Activated CD8-positive, alpha-beta memory T cell treated with anti-CD3 and anti-CD28 coated beads for 24 hours (primary cell): ENCODE results near the gene GOLPH3.
A peak's percentile ranks its signal among the peaks of the same experiment; 100 is the strongest.
"Not testable (repeated sequence)": the region's sequence is repeated elsewhere in the genome, so short reads cannot be mapped to it uniquely, and the experiment has no call there.

Experiments used
- DNase-seq: peaks from one replicate; pipeline ENCODE4 v3.0.0-alpha.2; 2020

GOLPH3 gene

DNA sequence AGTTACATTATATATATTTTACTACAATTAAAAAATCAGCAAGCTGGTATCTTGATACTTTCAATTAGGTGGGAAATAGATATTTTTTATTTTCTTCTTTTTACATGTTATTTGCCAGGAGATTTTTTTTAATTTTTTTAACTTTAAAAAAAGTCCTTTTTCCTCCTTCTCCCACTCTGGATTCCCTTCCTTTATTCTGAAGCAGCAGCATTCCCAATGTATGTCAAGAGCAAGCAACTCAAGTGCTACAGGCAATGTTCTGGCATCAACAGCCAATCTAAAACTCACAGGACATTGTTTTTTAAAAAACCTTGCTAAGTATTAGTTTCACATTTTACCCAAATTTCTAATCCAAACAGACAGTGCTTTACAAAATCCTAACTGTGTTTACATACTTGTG lies 41.4 kb downstream of the GOLPH3 start:
- DNase-seq: no peak

DNA sequence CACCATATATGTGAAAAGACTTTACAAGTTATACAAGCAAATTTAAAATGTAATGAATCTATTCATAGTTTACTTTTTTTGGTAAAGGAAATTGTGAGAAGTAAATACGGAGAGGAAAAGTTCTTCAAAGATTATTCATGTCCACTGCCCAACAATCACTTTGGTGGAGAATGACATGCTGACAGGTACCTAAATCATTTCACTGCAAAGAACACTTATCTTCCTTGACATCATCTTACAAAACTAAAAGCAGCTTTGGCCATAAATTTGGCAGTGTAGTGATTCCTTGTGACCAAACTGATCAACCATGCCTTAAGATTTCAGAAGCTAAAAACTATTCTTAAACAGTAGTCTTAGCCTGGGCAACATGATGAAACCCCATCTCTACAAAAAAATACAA lies 42.5 kb downstream of the GOLPH3 start:
- no peak for DNase-seq

DNA sequence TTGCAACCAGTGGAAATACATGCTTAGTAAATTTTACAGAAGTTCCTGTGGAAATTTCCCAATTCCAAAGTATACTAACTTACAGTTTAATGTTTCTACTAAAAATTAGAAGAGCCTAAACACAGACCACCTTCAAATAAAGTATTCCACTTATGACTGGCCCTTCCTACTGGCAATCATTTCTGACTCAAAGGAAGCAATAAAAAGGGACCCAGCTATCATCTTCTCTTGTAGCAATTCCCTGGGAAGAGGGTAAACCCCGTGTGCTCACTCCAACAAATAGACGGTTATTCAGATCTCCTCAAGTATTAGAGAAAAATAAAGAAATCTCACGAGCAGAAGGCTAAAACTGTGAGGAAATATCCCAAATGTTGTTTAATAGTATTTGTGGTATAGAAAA lies 43.3 kb downstream of the GOLPH3 start:
- DNase-seq: no peak

DNA sequence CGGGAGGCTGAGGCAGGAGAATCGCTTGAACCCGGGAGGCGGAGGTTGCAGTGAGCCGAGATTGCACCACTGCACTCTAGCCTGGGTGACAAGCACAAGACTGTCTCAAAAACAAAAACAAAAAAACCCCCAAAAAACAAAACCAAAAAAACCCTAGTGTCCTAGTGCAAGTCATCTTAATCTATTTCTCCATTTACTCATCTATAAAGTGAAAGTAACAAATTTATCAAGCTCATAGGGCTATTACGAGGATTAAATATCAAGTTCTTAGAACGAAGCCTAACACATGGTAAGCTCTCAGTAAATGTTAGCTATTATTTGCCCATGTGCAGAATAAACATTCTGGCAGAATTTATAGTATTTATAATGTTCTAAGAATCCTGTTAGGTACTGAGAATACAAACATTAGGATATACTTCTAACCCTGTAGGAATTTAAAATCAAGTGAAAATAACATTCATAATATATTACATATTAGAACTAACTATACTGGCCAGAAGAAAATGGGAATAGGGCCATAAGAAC lies 45.0 kb downstream of the GOLPH3 start:
- no peak for DNase-seq

DNA sequence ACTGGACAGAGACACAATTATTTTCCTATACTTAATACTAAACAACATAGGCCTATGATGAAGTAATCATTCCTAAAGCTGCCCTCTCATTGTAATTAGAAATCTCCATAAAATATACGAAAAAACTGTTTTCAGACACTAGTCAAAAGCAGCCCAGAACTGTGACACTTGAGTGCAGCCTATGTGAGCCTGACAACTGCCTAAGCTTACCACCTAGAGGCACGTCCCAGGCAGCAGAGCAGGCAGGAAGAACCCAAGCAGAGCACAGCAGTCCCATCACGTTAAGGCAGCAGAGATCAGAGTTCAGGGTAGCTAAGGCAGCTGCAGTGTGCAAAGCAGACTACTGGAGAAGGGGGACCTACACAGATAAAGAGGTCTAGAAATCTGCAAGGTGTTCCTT lies 46.4 kb downstream of the GOLPH3 start:
- DNase-seq: no peak

DNA sequence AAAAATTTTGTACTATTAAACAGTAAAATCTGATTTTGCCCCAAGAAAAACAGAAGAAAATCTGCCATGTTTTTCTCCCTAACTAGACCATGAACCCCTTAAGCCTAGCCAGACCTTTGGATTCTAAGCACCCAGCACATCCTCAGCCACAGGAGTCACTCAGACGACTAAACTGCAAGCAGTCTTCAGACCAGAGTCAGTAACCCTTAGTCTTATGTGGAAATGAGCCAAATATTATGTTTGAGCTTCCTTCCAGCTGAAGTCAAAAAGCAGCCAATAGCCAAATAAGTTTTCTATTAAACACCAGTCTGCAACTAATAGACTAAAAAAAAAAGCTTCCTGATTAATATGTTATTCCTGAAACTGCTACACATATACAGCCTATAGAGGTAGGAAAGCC lies 47.4 kb downstream of the GOLPH3 start:
- no peak for DNase-seq

DNA sequence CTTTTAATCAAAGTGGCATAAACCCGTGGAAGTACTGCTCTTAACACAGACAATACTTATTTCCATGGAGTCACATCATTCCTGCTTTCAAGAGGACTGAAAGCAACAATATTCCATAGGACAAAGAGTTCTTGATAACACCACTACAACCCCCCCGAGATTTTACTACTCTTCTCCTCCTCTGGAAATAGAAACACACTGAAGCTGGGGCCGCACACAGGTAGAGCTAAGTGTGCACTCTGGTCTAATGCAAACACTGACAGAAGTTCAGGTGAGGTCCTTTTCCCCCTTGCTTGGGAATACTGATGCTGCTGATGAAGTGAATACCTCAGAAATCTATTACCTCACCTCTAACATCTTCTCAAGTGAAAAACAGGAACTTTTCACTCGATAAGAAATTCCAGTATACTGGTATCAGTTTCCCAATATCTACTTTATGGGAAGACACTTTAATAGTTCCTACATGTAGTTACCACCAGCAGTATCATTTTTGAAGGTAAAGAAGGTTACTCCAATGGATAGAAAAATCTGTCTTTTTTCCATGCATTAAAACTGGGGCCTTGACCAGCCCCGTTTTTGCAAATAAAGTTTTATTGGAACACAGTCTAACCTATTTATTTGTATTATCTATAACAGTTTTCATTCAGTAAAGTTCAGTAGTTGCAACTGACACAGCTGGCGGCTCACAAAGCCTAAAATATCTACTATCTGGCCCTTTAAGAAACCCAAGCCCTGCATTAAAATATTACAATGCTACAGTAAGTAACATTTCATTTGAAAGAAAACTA lies 50.0 kb downstream of the GOLPH3 start:
- DNase-seq: no peak

DNA sequence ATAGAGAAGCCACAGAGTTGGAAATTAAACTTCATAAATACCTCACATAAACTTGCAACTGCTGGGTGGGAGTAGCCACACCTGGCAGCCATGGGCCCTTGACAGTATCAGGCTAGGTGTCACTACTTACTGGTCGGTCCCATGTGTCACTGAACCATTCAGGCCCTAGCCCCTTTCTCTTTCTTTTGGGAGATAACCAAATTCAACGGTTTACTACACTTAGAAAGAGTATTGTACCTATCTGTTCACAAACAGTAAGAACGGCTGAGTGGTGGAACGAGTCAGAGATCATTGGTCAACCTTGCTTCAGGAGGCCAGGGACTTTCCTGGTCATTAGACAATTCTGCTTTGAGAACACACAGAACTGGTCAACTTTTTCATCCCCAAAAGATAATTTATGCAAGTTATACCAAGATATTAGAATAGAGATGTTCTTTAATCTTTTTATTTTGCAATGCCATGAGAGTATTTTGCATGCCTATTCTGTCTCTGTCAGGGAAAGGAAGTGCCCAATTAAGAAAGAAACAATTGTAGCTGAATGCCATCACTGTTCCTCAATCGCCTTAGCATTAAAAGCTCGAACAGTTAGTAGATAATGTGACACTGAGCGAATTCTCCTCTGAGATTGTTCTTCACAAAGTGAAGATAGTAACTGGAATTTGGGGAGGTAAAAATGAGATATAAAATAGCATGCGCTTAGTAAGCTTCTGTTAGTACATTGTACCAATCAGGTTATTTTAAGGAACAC lies 50.9 kb downstream of the GOLPH3 start:
- DNase-seq: no peak

DNA sequence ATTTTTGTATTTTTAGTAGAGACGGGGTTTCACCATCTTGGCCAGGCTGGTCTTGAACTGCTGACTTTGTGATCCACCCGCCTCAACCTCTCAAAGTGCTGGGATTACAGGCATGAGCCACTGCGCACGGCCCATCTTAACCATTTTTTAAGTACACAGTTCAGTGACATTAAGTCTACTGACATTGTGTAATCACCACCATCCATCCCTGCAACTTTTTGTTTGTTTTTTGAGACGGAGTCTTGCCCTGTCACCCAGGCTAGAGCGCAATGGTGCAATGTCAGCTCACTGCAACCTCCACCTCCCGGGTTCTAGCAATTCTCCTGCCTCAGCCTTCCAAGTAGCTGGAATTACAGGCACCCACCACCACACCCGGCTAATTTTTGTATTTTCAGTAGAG lies 55.2 kb downstream of the GOLPH3 start:
- DNase-seq: not testable (repeated sequence)

DNA sequence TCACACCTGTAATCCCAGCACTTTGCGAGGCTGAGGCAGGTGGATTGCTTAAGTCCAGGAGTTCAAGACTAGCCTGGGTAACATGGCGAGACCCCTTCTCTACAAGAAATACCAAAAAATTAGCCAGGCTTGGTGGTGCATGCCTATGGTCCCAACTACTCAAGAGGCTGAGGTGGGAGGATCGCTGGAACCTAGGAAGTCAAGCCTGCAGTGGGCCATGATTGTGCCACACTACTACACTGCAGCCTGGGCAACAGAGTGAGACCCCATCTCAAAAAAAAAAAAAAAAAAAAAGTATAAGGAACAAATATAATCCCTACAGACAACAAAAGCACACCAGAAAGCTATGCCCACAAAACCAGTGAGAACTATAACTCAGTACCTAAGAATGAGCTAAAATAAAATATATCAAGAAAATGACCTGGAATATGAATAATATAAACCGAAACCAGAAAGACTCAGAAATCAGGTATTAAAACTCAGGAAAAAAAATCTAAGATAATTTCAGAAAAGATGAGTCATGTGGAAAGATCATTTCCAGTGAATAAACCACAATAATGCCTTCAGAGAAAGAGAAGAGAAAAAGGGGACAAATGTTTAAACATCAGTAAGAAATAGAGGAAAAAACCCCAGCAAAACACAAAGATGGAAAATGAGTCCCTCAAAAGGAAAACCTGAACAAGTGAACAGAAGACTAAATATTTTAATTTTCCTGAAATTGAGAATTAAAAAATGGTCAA lies 57.4 kb downstream of the GOLPH3 start:
- no peak for DNase-seq

DNA sequence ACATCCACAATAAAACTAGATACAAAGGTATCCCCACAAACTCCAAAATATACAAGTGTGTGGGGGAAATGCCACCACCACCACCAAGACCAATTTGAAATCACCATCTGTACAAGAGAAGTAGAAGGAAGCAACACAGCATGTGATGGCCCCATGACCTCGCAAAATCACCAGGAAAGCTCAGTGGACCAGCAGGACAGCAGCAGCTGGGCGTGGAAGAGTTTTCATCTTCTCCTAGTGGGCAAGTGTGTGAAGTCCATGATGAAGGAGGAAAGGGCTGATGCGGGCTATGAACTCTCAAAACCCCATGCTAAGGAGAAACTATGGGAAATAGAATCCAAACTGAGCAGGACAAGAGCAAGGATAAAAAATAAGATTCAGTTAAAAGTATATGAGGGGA lies 58.1 kb downstream of the GOLPH3 start:
- no peak for DNase-seq

DNA sequence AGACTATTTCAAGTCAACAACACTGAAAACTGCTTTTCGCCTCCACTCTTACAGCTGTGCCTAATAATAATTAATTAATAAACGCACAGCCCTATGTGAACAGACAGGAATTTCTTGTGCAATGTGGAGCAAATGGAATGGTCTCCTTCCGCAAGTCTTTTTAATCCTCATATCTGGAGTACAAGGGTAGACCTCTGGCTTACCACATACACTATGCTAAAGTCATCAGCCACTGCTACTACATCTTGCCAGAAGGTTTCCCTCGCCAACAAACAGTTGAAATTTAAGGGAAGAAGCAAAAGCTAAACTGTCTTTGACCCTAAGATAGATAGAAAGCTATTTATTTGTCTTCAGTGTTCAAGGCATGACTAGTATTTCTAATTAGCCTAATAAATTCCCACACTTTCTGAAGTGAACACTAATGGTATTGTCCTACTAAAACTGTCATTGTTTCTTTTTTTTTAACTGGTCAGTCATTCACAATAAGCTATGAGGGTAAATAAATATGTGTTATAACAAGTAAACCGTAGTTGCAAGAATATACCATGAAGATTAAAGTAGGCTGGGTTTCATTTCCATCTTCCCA lies 63.9 kb downstream of the GOLPH3 start:
- no peak for DNase-seq

DNA sequence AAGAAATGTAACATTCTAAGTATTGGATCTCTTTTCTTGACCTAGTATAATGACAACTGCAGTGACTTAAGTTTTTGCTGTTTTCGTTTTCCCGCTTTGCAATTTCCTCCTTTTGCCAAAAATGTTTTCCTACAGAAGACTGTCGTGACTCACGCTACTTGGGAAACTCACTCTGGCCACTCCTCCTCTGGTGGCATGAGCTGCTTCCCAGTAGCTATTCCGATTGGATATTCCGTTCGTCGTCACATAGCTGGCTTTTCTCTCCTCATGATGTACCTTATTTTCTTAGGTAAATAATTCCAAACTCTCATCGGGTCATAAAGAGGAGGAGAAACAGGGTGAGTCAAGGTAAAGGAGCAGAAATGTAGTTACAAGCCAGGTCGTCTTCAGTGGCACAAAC lies 64.9 kb downstream of the GOLPH3 start:
- no peak for DNase-seq

DNA sequence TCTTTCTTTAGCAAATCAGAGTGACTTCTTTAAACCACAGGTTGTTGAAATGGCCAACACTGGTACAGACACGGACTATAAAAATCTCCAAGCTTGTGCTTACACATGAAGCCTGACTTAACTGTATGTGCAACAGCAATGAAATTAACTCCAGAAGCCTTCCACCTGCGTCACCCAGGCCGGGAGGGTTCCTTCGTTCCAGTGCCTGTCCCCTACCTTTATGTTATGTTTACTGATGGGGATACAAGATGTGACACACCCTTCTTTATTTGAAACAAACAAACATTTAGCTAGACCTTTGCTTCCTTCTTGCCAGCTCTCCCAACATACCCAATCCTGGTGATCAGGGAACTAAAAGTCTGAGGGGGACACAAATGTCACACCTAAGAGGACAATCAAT lies 66.0 kb downstream of the GOLPH3 start:
- DNase-seq: no peak

DNA sequence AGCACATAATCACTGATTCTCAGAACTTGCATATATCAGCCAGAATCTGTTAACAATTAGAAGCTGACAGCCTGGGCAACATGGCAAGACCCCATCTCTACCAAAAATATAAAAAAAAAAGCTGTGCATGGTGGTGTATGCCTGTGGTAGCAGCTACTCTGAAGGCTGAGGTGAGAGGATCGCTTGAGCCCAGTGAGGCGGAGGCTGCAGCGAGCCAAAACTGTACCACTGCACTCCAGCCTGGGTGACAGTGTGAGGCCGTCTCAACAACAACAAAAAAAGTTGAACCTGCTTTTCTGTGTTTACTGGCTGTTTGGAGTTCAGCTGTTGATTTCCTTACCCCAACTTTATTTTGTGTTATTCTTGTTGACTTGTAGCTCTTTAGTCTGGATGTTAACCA lies 66.8 kb downstream of the GOLPH3 start:
- no peak for DNase-seq

DNA sequence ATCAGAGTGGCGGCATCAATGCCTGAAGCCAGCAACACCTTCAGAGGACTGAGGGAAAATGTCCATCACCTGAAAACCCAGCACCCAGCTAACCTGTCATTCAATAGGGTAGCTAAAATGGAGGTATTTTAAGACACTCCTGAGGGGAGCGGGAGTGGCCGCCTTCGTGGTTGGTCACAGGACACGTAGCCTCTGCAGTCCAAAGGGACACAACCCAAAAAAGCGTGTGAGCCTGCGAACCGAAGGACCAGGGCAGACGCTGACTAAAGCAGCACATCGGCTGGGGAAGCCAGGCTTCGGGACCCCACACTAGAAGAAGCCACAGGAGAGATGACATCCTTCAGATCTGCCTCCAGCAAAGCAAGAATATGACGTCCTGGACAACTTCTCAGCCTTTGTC lies 70.6 kb downstream of the GOLPH3 start:
- no peak for DNase-seq

DNA sequence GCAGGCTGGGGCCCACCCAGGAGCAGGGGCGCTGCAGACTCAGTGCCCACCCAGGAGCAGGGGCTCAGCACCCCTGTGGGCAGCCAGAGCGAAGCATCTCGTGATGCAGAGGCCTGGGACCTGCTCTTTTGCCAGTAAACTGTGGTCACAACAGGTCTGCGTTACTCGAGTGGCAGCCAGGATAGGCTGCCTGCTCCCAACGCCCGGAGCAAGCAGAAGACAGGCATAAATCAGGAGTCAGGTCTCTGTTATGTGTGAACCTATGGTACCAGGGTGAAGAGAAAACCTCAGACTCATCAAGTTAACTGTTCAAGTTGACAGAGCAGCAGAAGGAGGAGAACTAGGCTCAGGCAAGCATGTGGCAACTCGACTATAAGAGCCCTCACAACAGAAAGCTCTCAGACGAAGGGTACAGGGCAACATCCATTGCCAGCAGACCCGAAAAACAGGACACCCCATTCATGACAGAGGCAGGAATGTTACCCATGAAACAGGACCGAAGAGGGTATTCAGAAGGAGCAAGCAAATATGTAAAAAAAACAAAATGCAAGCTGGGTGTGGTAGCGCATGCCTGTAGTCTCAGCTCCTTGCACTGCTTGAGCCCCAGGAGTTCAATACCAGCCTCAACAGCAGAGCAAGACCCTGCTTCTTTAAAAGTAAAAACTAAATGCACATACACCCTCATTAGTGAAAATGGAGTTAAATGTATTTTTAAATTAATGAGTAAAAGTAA lies 71.7 kb downstream of the GOLPH3 start:
- DNase-seq: no peak

DNA sequence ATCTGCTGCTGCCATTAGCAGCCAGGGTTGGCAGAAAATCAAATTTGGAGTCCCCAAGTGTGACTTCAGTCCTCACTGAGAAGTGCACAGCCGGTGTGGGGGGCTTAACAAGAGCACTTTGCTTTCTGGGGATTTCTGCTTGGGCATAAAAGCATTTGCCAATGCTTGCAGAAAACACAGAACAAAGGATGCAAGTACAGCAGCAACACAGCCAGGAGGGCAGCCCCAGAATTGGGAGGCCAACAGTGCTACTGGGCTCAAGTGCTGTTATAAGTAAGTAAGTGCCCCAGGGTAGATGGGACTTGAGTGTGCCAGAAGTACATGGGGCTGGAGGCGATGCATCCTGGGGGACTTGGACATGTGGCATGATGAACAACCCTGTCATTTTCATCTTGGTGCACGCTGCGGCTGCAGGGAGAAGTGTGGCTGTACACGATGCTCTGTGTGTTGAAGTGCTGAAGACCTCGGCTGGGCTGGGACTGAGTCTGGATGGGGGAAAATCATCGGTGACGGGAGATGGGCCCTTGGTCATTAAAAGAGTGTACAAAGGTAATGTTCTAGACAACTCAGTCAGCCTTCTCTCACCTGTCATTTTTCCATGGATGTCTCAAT lies 73.3 kb downstream of the GOLPH3 start:
- no peak for DNase-seq

DNA sequence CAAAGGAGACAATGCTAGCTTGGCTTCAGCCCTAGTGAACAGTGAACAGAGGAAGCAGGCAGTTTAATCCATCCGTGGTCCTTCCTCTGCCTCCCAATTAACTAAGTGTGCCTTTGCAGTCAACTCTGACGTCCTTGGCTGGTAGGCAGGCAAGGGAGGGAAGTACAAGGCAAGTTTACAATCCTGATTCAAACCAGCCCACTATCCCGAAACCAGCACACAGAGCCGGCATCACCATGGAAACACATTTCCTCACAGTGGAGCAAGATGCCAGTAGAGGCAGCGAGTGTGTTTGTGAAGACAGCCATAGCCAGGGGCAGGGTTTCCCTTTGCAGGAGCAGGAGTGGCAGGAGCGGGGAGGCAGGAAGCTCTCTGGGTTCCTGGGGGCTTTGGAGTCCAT lies 73.9 kb downstream of the GOLPH3 start:
- no peak for DNase-seq

DNA sequence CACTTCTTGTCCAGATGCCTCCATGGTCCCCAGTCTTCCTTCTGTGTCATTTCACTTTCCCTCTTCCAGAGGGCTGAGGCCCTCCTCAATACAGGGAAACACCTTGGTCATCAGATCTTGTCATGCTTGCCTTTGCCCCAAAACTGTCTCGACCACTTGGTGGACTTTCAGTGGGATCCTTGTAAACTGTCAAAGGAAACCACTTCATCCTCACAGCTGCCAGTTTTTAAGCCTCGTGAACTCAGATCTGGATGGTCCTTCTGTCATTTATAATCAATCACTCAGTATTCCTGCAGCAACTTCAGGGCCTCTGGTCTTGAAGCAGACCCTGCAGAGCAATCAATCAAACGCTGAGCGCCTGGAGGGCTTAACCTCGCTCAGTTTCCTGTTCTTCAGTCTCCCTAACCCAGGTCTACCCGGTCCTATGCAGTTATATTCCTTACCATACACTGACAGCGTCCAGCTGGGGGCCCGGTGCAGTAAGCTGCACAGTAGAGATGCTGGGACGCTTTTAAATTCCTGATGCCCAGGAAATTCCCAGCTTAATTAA lies 74.6 kb downstream of the GOLPH3 start:
- no peak for DNase-seq

DNA sequence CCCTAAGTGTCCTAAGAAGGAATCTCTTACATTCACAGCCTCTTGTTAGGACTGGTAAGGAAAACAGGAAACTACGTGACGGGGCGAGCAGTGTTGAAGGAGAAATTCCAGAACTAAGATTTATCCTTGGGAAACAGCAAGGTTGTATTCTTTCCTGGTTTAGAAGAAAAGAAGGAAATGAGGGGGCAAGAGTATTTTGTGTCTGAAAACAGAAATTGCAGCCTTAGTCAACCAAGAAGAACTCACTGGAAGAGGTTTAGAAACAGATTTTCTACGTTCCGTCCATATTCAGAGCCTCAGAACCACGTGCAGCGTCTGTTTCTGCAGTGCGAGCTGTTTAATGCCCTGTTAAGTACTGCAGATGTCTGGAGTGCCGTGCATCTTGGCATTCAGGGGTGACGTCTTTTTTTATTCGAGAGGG lies 75.2 kb downstream of the GOLPH3 start:
- no peak for DNase-seq

DNA sequence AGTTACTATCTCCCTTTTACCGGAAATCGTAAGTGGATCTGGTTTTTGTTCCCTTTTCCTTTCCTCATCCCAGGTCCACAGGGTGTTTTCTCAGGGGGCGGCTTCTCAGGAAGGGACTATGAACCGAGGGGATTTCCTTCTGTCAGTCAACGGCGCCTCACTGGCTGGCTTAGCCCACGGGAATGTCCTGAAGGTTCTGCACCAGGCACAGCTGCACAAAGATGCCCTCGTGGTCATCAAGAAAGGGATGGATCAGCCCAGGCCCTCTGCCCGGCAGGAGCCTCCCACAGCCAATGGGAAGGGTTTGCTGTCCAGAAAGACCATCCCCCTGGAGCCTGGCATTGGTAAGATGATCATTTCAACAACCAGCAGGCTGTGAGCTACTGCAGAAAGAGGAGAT lies 75.8 kb downstream of the GOLPH3 start:
- DNase-seq: peak; percentile 41
